GM18511 (cell line): ENCODE data around the gene GPI.
"Not testable (repeated sequence)": the region's sequence is repeated elsewhere in the genome, so short reads cannot be mapped to it uniquely, and the experiment has no call there.

Experiments used
- ATAC-seq: cut with Tn5 transposase; IDR thresholded peaks from one replicate; pipeline ENCODE4 v1.9.1; 2021; ENCODE audit warnings: mild to moderate bottlenecking, moderate library complexity; ENCODE audit not compliant: unreplicated experiment

GPI gene

GRCh38 chr19:34364830-34365462, at the start of gene GPI:
GPI (plus strand) TSS chr19:34365196; CDS start chr19:34365267, 71 bp downstream.
- ATAC-seq: peak; percentile 87

- ATAC-seq: no peak
Observed at GRCh38 chr19:34316247-34316646, 48.7 kb upstream of the GPI start.

- ATAC-seq: no peak
Observed at GRCh38 chr19:34316741-34317301, 48.2 kb upstream of the GPI start.

- no peak for ATAC-seq
Observed at GRCh38 chr19:34317311-34317927, 47.6 kb upstream of the GPI start.

- ATAC-seq: no peak
Observed at GRCh38 chr19:34319230-34319585, 45.8 kb upstream of the GPI start.

GRCh38 chr19:34319785-34320184, 45.2 kb upstream of the GPI start:
- ATAC-seq: no peak

- ATAC-seq: no peak
Observed at GRCh38 chr19:34320277-34320676, 44.7 kb upstream of the GPI start.

GRCh38 chr19:34321735-34322134, 43.3 kb upstream of the GPI start:
- no peak for ATAC-seq

GRCh38 chr19:34323433-34324204, 41.4 kb upstream of the GPI start:
- ATAC-seq: no peak

- ATAC-seq: no peak
Observed at GRCh38 chr19:34324320-34324719, 40.7 kb upstream of the GPI start.

- ATAC-seq: no peak
Observed at GRCh38 chr19:34325181-34325580, 39.8 kb upstream of the GPI start.

GRCh38 chr19:34325981-34326787, 38.8 kb upstream of the GPI start:
- ATAC-seq: no peak

GRCh38 chr19:34327851-34328250, 37.1 kb upstream of the GPI start:
- no peak for ATAC-seq

- ATAC-seq: no peak
Observed at GRCh38 chr19:34328982-34329381, 36.0 kb upstream of the GPI start.

- no peak for ATAC-seq
Observed at GRCh38 chr19:34330116-34330515, 34.9 kb upstream of the GPI start.

- not testable (repeated sequence) for ATAC-seq
Observed at GRCh38 chr19:34330596-34330995, 34.4 kb upstream of the GPI start.

- ATAC-seq: not testable (repeated sequence)
Observed at GRCh38 chr19:34331596-34331995, 33.4 kb upstream of the GPI start.

GRCh38 chr19:34332027-34332760, 32.8 kb upstream of the GPI start:
- ATAC-seq: no peak

GRCh38 chr19:34335914-34336313, 29.1 kb upstream of the GPI start:
- no peak for ATAC-seq

GRCh38 chr19:34336781-34337271, 28.2 kb upstream of the GPI start:
- no peak for ATAC-seq
